GM12892 (cell line): Measurements from ENCODE around the gene SVIL.
"Not testable (repeated sequence)": the region's sequence is repeated elsewhere in the genome, so short reads cannot be mapped to it uniquely, and the experiment has no call there.

Experiments used
- POLR2A ChIP-seq: IDR thresholded peaks from 2 replicates; pipeline ENCODE4 v1.6.1; 2011; ENCODE audit warnings: low read depth, low read length, control low read depth
- POLR2AphosphoS5 ChIP-seq: IDR thresholded peaks from 2 replicates; pipeline ENCODE4 v1.6.1; 2011; ENCODE audit warnings: low read depth, low read length, control low read depth

GRCh38 chr10:29587102-29587749, 47.5 kb downstream of the SVIL start:
- not testable (repeated sequence) for TF ChIP-seq POLR2AphosphoS5, POLR2A
